Esophagus muscularis mucosa (tissue), 4 donors: ENCODE measurements around the gene TEAD4. TPM values are rescaled to one million over a fixed set of nuclear protein-coding genes. Genes with fewer than 3 reads are reported as not detected.

Experiments used
- DNase-seq: peaks from one replicate; pipeline ENCODE4 v3.0.0-alpha.2; 2017; ENCODE audit errors: extremely low spot score
- H3K27ac ChIP-seq, 4 donors: fragments of 200-600 bp; sonication (generic); replicated peaks in 1 of 4; 1 replicate in 3 of 4; 2 replicates in 1 of 4; pipeline ENCODE4 v1.5.1; 2016 to 2019; ENCODE audit warnings: mild to moderate bottlenecking in 1 of 4
- H3K27me3 ChIP-seq, 4 donors: fragments of 200-600 bp; sonication (generic); one replicate each; pipeline versions ENCODE4 v1.5.1 to v1.6.0; 2016 to 2019
- H3K36me3 ChIP-seq, 4 donors: fragments of 200-600 bp; sonication (generic); one replicate each; pipeline ENCODE4 v1.5.1; 2016 to 2019
- H3K4me1 ChIP-seq, 4 donors: fragments of 200-600 bp; sonication (generic); one replicate each; pipeline ENCODE4 v1.5.1; 2016 to 2019
- H3K4me3 ChIP-seq, 4 donors: fragments of 200-600 bp; sonication (generic); 1 replicate in 2 of 4; 2 replicates in 2 of 4; pipeline ENCODE4 v1.5.1; 2016 to 2019; ENCODE audit warnings: mild to moderate bottlenecking in 4 of 4, moderate library complexity in 1 of 4
- H3K9me3 ChIP-seq, 4 donors: fragments of 200-600 bp; sonication (generic); 1 replicate in 3 of 4; 2 replicates in 1 of 4; pipeline ENCODE4 v1.5.1; 2016 to 2019
- EP300 ChIP-seq: sonication (generic); formaldehyde crosslinking; IDR thresholded peaks from one replicate; pipeline ENCODE4 v1.6.1; 2017; ENCODE audit warnings: antibody characterized with exemption
- POLR2A ChIP-seq: fragments of 450-650 bp; IDR thresholded peaks from one replicate; pipeline ENCODE4 v1.6.1; 2017; ENCODE audit warnings: antibody characterized with exemption, moderate library complexity, mild to moderate bottlenecking, low read depth
- POLR2AphosphoS5 ChIP-seq, 2 donors: sonication (generic); formaldehyde crosslinking; IDR thresholded peaks; one replicate each; pipeline ENCODE4 v1.6.1; 2017; ENCODE audit warnings: antibody characterized with exemption in 2 of 2
- WGBS: methylation state at CpG from one replicate; pipeline ENCODE4 v1.1.5; 2018; 5-methylcytosine and 5-hydroxymethylcytosine counted together
- intact Hi-C: fragments of 100-400 bp; cut with DNase I; formaldehyde crosslinking; loops from one replicate; pipeline ENCODE4 v1.15.1; 2023
- total RNA-seq, 4 donors: library from RNA; depleted of rRNA; stranded (reverse); fragments of >200 nt; gene quantifications; one replicate each; pipeline versions ENCODE4 v1.1.0 to v1.2.1, GENCODE V29; 2016
- TF ChIP-seq, protein P1 (sequence below), 3 experiments: fragments of 200-600 bp in 2 of 3; fragments of 450-650 bp in 1 of 3; sonication (generic) in 2 of 3; IDR thresholded peaks; one replicate each; pipeline ENCODE4 v1.5.1; 2017 to 2019; ENCODE audit warnings: antibody characterized with exemption in 3 of 3, mild to moderate bottlenecking in 2 of 3, moderate library complexity in 1 of 3

Gene TEAD4
- total RNA-seq, 4 donors from 2014 or later = 7.5 to 42.7 (median 28.0) TPM

DNA sequence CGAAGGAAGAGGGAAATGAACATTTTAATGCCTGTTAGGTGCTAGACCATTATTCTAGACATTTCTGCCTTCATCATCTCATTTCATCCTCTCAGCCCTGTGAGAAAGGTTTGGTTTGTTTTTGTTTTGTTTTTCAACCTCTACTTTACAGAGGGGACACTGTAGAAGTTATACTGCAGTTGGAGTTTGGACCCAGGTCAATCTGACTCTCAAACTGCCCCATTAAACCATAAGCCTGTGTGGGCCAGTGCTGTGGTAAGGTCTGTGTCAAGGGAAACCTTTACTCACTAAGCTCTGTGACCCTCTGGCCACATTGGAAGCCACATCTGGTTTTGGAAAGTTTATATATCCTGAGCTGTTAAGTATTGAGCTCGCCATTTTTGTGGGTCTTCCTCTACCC lies 8.5 kb downstream of the TEAD4 start:
- intact Hi-C loops = no loop called here
- no peak for DNase-seq
- Histone ChIP-seq H3K27me3 (peaks cover 0 to 10% (median 0%) of the 10 kb centered on the region in 4 donors), H3K4me3 (no peak overlapping the region), H3K4me1 (peaks cover 2 to 10% (median 8%) of the 10 kb centered on the region in 4 donors), H3K36me3 (peaks cover 0 to 7% (median 0%) of the 10 kb centered on the region in 4 donors), H3K9me3 (no peaks in the 10 kb centered on the region), H3K27ac (no peak overlapping the region)
- WGBS = 94% methylated on average over 2 of the region's 2 CpGs
- no peak for TF ChIP-seq POLR2A
- TF ChIP-seq, protein P1, sequence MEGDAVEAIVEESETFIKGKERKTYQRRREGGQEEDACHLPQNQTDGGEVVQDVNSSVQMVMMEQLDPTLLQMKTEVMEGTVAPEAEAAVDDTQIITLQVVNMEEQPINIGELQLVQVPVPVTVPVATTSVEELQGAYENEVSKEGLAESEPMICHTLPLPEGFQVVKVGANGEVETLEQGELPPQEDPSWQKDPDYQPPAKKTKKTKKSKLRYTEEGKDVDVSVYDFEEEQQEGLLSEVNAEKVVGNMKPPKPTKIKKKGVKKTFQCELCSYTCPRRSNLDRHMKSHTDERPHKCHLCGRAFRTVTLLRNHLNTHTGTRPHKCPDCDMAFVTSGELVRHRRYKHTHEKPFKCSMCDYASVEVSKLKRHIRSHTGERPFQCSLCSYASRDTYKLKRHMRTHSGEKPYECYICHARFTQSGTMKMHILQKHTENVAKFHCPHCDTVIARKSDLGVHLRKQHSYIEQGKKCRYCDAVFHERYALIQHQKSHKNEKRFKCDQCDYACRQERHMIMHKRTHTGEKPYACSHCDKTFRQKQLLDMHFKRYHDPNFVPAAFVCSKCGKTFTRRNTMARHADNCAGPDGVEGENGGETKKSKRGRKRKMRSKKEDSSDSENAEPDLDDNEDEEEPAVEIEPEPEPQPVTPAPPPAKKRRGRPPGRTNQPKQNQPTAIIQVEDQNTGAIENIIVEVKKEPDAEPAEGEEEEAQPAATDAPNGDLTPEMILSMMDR (IDR thresholded peaks at IDR 0.05) = no peak
- TF ChIP-seq EP300 = no peak
- TF ChIP-seq POLR2AphosphoS5 (IDR thresholded peaks at IDR 0.05) = no peak

DNA sequence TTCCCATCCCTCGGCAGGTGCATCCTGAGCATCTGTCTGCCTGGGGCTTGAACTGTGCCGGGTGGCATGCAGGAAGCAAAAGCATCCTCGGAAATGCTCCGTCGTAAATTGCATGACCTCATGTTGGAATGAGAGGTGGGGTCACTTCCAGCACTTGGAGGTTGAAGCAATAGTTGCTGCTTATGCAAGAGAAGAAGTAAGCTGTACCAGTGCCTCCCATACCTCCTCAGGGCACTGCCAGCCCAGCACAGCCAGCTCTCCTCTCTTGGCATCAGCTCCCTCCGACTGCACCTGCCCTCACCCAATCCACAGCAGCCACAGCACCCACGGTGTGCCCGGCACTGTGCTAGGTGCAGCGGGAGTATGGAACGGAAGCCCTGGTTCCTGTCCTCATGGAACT lies 11.5 kb downstream of the TEAD4 start:
- DNase-seq = no peak
- TF ChIP-seq EP300 (no peak), POLR2AphosphoS5 (IDR thresholded peaks at IDR 0.05) (no peak), POLR2A (no peak)
- TF ChIP-seq, protein P1 (IDR thresholded peaks at IDR 0.05) = no peak
- Histone ChIP-seq H3K4me3 (no peak overlapping the region), H3K27me3 (no peaks in the 10 kb centered on the region), H3K9me3 (no peaks in the 10 kb centered on the region), H3K27ac (no peak overlapping the region), H3K4me1 (peaks cover 0 to 6% (median 4%) of the 10 kb centered on the region in 4 donors), H3K36me3 (peaks cover 0 to 7% (median 0%) of the 10 kb centered on the region in 4 donors)
- 81% methylated on average over 10 of the region's 10 CpGs for WGBS
- intact Hi-C loops = no loop called here

DNA sequence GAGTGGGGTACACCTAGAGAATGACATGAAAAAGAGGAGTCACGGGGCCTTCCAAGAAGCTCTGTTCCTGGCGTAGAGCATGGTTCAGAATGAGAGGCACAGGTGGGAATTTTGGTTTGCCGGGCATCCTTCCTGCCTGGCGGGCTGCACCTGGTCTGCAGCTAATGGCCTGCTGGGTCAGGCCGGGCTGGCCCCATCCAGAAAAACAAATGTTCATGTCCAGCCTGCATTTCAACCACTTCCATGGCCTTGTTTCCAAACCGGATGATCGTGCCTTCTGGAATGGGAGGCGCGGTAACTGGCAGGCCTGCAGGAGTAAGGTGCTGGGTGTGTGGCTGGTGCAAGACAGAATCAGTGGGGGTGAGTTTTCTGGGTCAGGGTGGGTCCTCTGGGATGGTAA lies 14.4 kb downstream of the TEAD4 start:
- Histone ChIP-seq H3K27ac (no peak overlapping the region), H3K27me3 (no peaks in the 10 kb centered on the region), H3K36me3 (peaks cover 0 to 7% (median 2%) of the 10 kb centered on the region in 4 donors), H3K9me3 (no peaks in the 10 kb centered on the region), H3K4me3 (no peak overlapping the region), H3K4me1 (peaks cover 3 to 6% (median 6%) of the 10 kb centered on the region in 4 donors)
- no peak for DNase-seq
- intact Hi-C loops = no loop called here
- TF ChIP-seq POLR2A = no peak
- no peak for TF ChIP-seq EP300
- TF ChIP-seq, protein P1 (IDR thresholded peaks at IDR 0.05) = no peak
- TF ChIP-seq POLR2AphosphoS5 (IDR thresholded peaks at IDR 0.05) = no peak
- WGBS = 94% methylated on average over 9 of the region's 9 CpGs

DNA sequence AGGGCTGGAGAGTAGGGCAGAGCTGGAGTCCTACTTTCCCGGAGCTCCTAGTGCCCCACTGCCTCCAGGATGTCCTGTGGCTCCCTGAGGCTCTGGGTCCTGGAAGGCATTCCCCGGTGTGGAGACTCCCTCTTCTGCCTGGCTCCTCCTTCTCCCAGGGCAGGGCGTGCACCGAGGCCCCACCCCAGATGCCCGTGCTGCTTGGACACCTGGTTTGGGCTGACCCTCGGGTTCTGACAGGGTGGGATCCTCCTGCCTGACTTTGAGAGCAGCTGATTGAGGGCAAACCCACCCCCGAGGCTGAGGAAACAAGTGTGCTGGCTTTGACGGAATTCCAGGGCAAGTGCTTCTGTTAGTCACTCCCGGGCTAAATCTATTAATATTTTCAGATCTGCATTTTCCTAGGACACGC lies 15.4 kb downstream of the TEAD4 start:
- DNase-seq = no peak
- 63% methylated on average over 10 of the region's 10 CpGs for WGBS
- Histone ChIP-seq H3K9me3 (no peaks in the 10 kb centered on the region), H3K27me3 (no peaks in the 10 kb centered on the region), H3K4me3 (no peak overlapping the region), H3K36me3 (peaks cover 0 to 12% (median 6%) of the 10 kb centered on the region in 4 donors), H3K4me1 (peaks cover 3 to 6% (median 6%) of the 10 kb centered on the region in 4 donors), H3K27ac (no peak overlapping the region)
- TF ChIP-seq, protein P1 (IDR thresholded peaks at IDR 0.05) = no peak
- TF ChIP-seq EP300 (no peak), POLR2A (no peak), POLR2AphosphoS5 (IDR thresholded peaks at IDR 0.05) (no peak)
- intact Hi-C loops = no loop called here

DNA sequence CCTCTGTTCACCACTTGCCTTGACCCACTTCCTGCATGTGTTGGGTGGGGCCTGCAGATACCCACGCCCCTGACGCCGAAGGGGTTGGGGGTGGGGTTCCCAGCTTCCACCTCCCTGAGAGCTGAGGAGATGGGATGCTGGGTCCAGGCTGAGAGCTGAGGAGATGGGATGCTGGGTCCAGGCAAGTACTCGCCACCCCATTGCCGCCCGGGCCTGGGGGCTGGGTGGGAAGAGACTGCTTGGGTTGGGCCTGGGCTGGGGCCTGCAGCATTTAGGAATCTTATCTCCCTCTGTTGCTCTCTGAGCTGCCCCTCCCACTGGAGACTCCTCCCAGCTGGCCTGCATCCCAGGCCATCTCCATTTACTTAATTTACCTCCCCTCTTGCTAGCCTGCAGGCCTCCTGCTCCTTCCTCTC lies 17.4 kb downstream of the TEAD4 start:
- WGBS = no CpG with 5 or more reads among the region's 6 CpGs
- Histone ChIP-seq H3K4me3 (no peak overlapping the region), H3K27ac (no peak overlapping the region), H3K36me3 (peaks cover 0 to 16% (median 7%) of the 10 kb centered on the region in 4 donors), H3K9me3 (no peaks in the 10 kb centered on the region), H3K27me3 (no peaks in the 10 kb centered on the region), H3K4me1 (peaks cover 3 to 6% (median 6%) of the 10 kb centered on the region in 4 donors)
- no peak for DNase-seq
- intact Hi-C loops = no loop called here
- TF ChIP-seq POLR2AphosphoS5 (IDR thresholded peaks at IDR 0.05) = no peak
